ENCODE data around the gene SKAP1.

The SKAP1 gene

DNA sequence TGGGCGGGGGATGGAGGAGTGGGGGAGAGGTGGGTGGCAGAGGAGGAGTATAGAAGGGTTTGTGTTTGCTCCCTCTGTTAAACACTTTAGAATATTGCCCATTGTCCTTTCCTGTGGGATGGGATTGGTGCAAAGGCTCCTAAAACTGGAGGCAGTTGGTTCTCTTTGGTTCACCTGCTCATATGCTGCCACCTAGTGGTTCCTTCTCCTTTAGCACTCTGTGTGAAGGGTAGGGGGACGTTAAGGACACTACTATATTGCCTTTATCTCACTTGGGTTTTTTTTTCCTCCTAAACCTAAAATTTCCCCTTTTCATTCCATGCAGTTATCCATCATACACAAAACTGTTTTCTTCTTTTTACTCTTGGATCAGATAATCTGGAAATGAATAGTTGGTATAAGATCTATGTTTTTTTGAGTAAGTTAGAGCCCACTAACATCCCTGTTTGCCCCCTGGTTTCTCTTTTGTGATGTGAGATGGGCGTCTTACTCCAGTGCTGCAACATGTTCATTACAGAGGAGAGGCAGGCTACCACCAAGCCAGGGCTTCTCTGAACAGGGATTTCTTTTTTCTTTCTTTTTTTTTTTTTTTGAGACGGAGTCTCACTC is 298.7 kb downstream of the SKAP1 start:
- peak; percentile 86 for DNase-seq

DNA sequence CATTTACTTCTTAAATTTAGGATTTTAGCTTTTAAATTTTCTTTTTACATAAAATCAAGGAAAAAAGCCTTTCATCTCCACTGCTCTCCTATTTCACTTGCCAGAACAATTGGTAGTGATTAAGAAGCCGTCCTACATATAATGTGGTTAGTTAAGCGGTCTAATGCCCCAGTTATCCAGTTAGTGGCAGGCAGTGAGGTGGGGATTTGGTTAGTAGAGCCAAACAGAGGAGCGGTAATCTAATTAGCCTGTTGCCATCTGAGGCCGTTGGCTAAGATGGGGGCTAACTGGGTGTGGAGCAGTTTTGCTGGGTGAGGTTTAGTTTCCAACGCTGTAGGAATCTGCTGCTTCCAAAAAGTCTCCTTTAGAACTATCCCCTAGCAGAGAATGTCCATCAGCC is 300.0 kb downstream of the SKAP1 start:
- DNase-seq, result no peak

DNA sequence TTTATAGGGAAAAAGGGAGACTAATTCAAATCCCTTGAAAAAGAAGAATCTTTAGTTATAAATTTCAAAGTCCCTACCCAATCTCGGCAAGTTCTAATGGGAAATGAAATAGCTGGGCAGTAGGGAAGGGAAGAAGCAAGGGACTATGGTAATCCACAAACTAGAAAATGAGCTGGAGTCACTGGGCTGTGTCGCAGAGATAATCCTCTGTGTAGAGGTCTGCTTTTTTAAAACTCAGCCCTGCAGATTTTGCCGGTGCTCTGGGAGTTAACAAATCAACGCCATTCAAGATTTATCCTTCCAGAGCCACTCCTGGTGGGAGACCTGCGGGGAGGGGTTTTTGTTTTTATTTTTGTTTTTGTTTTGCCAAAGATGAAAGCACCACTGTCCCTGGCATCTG is 301.6 kb downstream of the SKAP1 start:
- no peak for DNase-seq

DNA sequence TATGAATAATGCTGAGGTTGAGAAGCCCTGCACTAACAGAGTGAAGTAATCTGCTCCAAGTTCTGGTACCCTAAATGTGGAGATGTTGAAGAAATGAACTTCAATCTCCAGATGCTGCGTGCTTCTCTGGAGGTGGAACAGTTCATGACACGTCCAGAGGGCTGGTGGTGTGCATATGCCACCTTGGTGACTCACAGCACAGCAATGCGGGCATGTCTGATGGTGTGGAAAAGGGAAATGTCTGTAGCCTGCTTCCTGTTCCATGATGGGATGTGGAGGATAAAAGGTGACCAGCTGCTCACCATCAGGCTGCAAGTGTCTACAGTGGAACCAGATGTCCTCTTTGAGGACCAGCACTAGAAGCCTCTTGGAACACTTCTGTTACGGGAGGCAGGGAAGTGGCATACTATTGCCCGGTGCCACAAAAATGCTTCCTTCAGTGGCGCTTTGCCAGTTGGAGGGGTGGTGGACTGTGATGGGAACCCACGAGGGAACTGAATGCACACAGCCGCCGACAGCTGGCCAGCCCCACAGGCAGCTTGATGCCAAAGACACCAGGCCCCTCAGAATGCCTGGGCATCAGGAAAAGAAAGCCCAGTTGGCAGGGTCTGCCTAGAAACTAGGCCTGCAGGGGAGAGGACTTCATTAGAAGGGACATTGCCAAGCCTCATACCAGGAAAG is 302.5 kb downstream of the SKAP1 start:
- no peak for DNase-seq

DNA sequence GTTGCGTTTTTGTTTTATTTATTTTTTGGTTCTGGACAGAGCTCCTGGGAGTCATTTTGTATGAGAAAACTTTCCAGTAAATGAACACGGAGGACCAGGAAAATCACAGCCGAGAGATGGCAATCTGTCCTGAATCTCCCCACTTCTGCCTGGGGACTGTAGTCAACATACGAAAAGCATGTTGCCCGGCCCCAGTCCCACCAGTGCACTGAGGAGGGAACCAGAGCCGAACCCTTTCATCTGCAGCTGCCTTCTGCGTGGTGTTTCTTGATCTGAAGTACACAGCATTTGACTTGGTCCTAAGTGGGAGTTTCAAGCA is 303.5 kb downstream of the SKAP1 start:
- DNase-seq, result no peak

DNA sequence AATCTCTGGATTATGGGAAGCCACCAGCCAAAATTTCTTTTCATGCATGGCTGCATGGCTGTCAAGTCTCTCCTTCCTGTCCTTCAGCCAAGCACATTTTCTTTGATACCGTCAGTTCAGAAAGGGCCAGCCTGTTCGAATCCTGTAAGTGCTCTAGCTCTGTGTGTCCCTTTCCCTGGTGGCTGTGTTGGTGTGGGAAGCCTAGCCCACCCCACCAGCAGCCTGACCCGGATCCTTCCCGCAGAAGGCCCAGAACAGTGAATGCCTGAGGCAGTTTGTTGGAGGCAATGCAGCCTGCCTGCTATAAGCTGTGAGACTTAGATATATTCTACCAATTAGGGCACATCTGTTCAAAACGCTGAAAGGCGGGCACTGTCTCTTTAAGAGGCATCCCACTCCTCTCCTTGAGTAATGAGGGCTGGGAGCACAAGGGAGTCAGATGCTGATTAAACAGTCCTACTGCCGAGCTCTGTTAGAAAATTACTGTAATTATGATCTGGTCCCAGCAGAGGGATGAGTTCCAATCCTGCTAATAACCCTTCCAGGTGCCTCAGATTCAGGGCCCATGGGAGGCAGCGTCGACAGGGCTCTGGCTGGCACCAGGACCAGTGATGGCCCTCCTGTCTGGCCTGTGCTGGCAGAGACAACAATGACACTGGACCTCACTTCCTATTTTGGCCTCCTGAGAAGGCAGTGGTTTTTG is 304.0 kb downstream of the SKAP1 start:
- peak; percentile 61 for DNase-seq

DNA sequence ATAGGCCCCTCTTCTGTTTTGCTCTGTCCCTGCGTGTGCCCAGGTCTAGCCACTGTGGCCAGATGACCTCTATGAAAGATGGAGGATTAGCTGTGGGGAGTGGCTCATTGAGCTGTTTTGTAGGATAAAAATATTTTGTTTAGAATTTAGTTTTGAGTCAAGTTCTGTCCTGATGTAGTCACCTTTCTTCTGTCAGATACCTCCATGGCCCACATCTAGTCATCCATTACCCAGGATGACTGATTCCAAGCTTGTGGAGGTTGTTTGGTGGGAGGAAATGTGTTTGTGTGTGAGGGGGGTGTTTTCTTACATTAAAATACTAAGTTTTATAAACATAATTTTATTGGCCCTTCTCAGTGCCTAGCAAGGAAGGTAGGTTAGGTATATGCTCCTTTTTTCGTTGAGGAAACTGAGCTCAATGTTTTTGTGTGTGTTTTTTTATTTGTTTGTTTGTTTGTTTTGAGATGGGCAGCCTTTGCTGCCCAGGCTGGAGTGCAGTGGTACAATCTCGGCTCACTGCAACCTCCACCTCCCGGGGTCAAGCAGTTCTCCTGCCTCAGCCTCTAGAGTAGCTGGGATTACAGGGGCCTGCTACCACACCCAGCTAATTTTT is 306.1 kb downstream of the SKAP1 start:
- DNase-seq, result no peak

DNA sequence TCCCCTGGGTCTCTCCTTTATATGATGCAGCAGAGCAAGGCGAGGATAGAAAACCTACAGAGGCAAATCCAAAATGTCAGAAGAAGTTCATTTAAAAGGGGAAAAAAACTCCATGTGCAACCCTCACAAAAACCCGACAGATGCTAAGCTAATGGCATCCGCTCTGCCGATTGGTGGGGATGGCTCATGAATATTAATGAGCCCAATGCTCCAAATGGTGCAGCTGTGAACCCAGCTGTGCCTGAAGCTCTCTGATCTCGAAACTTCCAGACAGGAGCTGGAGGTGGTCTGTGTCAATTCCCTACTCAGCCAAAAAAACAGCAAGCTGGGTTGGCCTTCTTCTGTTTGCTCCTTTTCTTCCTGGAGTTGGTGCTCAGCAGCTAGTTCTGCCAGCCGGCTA is 306.9 kb downstream of the SKAP1 start:
- DNase-seq, result no peak

DNA sequence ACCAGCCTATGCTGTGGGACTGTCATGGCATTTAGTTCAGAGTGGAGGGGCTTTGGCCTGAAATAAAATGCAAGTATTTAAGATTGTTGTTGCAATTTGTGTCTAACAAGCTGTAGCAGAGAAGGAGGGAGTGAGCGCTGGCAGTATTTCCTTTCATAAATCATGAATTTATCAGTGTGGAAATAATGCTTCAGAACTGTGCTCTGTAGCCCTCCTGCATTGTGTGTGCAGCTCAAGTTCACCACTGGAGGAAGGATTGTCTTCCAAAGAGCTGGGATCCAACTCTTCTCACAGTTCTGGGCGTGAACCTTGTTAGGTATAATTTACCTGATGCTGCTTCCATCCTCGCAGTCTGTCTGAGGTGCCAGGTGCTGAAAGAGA is 307.4 kb downstream of the SKAP1 start:
- no peak for DNase-seq

DNA sequence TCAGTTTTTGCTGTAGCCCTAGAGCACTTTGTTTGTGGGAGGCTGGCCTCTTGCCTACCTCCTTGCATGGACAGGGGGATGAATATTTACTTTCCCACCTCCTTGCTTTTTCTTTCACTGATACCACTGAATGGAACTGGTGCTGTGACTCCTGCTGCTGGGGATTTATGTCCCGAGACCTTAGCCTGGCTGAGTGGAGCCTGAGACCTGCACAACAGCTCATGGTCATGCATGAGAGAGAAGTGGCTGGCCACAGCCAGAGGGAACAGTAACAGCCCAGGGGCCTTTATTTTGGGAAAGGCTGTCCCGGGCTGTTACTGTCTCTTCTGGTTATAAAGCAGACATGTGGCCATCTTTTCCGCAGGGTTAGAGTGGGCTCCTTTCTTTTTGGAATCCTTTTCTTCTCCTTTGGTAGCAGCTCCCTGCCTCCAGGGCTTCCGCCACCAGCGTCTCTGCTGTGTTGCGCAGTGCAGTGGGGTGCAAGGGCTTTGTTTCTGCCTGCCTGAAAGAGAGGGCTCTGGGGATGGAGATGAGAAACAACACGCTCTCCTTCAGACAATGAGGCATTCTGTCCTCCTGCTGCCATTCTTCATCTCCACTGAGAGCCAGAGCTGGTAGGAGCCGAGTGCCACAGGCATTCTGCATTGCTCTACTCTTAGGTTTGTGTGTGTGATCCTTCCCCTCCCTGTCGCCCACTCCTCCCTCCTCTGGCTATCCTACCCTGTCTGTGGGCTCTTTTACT is 307.9 kb downstream of the SKAP1 start:
- DNase-seq, result no peak

DNA sequence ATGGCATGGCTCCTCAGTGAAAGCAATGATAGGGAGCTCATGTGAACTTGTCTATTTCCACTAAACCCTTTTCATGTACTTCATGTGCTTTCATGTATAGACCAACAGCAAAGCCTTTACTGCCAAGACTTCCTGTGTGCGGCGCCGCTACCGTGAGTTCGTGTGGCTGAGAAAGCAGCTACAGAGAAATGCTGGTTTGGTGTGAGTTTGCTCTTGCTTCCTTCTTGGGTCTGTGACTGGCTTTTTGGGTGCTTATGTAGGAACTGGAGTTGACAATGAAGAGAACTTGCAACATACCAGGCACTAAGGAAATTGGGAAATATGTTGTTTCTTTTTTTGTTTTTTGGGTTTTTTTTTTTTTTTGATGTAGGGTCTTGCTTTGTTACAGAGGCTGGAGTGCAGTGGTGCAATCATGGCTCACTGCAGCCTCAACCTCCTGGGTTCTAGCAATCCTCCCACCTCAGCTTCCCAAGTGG is 316.8 kb downstream of the SKAP1 start:
- DNase-seq, result no peak

DNA sequence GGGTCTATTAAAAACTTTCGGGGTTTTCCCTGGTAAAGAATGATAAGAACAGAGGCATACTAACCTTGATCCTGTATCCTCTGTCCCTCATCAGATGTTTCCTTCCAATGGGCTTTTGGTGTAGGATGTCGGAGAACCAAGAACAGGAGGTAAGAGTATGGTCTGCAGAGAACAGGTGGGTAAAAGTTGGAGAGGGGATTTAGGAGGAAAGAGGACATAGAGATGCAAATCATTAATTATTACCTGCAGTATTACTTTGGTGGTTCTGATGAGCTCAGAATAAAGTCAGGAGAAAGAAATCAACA is 318.1 kb downstream of the SKAP1 start:
- DNase-seq, result no peak

DNA sequence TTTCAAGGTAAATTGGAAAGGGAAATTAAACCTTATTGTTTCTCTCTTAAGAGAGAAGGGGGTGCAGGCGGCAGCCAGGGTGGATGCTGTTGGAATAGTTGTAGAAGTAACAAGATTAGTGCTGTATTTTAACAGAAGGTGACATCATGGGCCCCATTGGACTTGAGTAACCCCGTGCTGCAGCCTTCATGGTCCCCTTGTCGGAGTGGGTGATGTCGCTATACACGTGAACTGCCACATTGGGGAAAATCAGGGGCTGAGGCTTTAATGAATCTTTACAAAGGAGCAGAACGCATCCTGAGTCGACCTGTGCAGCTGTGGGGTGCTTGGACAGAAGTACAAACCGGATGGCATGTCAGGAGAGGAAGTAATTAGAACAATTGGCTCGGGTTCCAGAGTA is 319.3 kb downstream of the SKAP1 start:
- no peak for DNase-seq

DNA sequence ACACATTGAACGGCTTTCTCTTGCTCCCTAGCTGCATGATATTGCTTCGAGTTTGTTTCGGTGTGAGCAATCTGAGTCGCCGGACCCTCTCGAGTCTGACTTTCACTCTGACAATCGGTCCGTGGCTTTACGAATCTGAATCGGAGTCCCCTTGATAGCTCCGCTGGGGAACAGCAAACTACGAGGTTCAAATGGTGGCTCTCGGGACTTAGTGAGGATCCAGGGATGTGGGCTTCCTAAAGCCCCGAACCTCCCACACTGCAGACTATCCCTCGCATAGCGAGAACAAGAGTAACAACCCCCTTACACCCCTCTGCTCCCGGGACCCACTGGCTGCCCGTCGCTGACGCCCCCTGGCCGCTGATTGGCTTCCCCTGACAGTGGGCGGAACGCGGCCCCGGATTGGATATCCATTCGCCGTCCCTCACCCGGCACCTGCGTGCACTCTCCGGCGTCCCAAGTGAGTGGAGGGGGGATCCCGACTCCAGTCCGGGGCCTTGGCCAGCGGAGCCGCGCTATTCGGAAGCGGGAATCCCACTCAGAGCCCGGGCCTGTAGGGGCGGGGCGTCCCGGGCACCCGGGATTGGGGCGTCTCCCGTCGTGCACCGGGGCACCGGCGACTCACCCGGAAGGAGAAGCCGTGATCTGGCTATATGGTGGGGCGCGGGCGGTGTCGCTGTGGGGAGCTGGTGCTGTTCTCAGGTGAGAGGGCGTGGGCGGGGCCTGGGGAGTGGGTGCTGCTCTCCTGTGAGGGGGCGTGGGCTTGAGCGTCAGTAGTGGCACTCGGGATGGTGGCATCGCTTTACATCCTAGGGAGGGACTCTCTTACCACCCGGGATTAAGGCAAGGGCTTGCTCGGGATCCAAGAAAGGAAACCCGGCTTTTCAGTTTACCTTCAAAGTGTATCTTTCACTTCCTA is 322.6 kb downstream of the SKAP1 start, which contains the start of gene SNX11:
TSS of gene SNX11 (plus strand) at position 630 of the 919 bp plus-strand sequence. CDS start 4,278 bp downstream, outside the sequence.
- peak; percentile 94 for DNase-seq

DNA sequence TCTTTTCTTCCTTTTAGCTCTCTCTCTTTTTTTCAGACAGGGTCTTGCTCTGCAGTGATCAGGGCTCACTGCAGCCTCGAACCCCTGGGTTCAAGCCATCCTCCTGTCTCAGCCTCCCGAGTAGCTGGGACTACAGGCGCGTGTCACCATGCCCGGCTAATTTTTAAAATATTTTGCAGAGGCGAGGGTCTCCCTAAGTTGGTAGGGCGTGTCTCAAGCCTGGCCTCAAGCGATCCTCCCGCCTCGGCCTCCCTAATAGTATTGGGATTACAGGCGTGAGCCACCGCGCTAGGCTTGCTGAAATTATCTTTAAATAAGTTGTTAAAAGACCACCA is 323.2 kb downstream of the SKAP1 start:
- DNase-seq, result no peak

DNA sequence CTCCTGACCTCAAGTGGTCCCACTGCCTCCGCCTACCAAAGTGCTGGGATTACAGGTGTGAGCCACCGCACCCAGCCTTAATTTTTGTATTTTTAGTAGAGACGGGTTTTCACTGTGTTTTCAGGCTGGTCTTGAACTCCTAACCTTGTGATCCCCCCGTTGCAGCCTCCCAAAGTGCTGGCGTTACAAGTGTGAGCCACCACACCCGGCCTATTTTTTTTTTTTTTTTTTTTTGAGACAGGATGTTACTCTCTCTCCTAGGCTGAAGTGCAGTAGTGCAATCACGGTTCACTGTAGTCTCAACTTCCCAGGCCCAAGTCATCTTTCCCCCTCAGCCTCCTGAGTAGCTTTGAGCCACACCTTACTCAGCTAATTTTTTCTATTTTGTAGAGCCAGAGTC is 325.6 kb downstream of the SKAP1 start:
- DNase-seq, result no peak

DNA sequence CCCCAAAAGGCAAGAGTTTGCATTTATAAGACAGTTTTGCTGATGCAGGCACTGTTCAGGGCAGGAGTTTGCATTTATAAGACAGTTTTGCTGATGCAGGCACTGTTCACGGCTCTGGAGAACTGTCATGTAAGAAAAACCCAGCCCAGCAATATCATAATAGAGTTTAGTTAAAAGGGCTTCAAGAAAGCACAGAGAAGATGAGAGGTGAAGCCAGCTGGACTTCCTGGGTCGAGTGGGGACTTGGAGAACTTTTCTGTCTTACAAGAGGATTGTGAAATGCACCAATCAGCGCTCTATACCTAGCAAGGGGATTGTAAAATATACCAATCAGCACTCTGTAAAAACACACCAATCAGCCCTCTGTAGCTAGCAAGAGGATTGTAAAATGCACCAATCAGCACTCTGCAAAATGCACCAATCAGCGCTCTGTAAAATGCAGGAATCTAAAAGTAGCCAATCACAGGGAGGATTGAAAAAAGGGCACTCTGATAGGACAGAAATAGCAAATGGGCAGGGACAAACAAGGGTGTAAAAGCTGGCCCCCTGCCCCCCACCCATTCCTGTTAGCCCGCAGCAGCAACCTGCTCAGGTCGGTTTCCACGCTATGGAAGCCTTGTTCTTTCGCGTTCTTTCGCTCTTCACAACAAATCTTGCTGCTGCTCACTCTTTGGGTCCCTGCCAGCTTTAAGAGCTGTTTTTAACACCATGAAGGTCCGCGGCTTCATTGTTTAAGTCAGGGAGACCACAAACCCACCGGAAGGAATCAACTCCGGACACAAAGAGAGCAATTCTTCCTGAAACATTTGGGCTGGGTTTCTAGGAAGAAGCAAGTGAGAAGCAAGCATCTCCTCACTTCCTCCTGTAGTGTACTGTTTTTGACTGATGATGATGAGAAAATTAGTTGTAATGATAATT is 327.0 kb downstream of the SKAP1 start:
- no peak for DNase-seq

DNA sequence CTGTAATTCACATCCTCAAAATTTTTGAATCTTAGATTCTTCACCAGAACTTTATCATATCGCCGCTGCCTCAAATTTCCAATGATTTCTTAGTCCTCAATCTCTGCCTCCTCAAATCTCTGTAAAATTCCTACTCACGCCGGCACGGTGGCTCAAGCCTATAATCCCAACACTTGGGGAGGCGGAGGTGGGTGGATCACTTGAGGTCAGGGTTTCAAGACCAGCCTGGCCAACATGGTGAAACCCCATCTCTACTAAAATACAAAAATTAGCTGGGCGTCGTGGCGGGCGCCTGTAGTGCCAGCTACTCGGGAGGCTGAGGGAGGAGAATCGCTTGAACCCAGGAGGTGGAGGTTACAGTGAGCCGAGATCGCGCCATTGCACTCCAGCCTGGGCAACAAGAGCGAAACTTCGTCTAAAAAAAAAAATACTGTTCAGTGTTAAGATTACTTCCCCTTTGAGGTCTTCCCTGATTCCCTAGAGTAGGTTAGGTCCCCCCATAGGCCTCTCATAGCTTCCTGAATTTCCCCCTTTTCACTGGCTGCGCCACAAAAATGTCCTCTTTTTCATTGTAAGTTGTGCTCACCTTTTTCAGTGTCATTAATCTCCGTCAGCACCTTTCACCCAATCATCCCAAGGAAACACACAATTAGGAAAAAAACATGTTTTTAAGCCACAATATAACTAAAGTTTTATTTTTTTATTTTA is 327.8 kb downstream of the SKAP1 start:
- DNase-seq, result no peak

DNA sequence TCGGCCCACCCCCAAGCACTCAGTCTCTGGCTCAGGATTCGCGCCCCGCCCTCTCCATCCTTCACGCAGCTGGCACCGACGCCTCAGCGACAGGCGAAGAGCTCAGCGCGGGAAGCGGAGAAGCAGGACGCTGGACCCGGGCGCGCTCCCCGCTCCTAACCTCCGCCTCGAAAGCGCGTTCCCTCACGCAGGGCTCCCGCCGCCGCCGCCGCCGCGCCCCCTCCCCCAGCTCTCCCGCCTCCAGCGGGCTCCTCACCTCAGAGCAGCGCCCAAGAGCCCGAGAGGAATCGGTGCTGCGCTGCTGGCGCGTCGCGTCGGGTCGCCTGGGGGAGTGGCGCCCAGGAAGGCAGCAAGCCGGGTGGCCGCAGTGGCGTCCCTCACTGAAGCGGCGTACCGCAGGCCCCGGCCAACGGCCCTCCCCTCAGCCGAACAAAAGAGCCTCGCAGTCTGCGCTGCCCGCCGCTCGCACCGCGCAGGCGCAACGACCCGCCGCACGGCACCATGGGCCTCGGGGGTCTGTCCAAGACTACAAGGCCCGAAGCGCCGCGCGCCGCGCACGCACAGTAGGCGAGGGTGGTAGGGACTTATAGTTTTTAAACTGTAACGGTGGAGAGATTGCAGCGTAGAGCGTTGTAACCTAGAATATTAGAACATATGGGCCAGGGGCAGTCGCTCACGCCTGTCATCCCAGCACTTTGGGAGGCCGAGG is 328.8 kb downstream of the SKAP1 start, which contains the start of gene CBX1:
TSS of gene CBX1 (minus strand) at position 467 of the 709 bp plus-strand sequence. CDS start 24,474 bp downstream, outside the sequence.
- DNase-seq, result peak; percentile 97

DNA sequence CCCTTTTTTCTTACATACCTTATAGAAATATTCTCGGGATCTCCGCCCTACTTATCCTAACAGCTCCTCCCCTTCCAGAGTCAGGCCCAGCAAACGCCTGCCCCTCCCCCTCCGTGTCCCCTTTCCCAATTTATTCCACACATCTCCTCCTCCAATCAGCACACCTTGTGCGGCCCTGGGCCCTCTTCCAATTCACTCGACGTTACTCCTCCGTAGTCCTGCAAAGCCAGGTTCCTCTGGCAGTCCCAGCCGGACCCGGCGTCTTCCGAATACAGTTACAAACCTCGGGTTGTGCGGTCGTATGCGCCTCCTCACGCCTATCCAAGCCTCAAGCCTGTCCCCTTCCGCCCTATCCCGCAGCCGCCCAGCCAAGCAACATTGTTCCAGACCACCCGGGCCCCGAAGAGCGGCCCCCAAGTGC is 329.4 kb downstream of the SKAP1 start:
- peak; percentile 65 for DNase-seq
